Measurements from ENCODE around the gene ASPM. TPM values are rescaled to one million over a fixed set of nuclear protein-coding genes. Genes with fewer than 3 reads are reported as not detected.

ASPM gene, protein sequence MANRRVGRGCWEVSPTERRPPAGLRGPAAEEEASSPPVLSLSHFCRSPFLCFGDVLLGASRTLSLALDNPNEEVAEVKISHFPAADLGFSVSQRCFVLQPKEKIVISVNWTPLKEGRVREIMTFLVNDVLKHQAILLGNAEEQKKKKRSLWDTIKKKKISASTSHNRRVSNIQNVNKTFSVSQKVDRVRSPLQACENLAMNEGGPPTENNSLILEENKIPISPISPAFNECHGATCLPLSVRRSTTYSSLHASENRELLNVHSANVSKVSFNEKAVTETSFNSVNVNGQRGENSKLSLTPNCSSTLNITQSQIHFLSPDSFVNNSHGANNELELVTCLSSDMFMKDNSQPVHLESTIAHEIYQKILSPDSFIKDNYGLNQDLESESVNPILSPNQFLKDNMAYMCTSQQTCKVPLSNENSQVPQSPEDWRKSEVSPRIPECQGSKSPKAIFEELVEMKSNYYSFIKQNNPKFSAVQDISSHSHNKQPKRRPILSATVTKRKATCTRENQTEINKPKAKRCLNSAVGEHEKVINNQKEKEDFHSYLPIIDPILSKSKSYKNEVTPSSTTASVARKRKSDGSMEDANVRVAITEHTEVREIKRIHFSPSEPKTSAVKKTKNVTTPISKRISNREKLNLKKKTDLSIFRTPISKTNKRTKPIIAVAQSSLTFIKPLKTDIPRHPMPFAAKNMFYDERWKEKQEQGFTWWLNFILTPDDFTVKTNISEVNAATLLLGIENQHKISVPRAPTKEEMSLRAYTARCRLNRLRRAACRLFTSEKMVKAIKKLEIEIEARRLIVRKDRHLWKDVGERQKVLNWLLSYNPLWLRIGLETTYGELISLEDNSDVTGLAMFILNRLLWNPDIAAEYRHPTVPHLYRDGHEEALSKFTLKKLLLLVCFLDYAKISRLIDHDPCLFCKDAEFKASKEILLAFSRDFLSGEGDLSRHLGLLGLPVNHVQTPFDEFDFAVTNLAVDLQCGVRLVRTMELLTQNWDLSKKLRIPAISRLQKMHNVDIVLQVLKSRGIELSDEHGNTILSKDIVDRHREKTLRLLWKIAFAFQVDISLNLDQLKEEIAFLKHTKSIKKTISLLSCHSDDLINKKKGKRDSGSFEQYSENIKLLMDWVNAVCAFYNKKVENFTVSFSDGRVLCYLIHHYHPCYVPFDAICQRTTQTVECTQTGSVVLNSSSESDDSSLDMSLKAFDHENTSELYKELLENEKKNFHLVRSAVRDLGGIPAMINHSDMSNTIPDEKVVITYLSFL (N-terminal part only)
- 1 to 10 TPM in 1 of 2 donors, under 1 TPM in 1; 0.81 to 2.1 TPM for total RNA-seq

GRCh38 chr1:197146101-197147095 is at the start of gene ASPM:
Gene ASPM, minus strand, starts transcription at chr1:197146669. Its CDS starts 232 bp downstream, at chr1:197146437.
- no peaks in the 10 kb centered on the region for H3K36me3 ChIP-seq
- DNase-seq (ENCODE audit: low spot score) (peak; percentile 89), ATAC-seq (ENCODE audit: insufficient number of reproducible peaks, low FRiP score, low read depth) (peak; percentile 98)
- H3K27ac ChIP-seq, result no peak within 1 kb of the TSS
- H3K4me3 ChIP-seq, result peak within 1 kb of the TSS; percentile 76
- peaks cover 0 to 7% of the 10 kb centered on the region in 2 donors for H3K4me1 ChIP-seq (ENCODE audit: control insufficient read depth in 1 of 2, low read depth in 2 of 2)
- no peaks in the 10 kb centered on the region for H3K27me3 ChIP-seq (replicated peaks; ENCODE audit: insufficient read depth)
- no peaks in the 10 kb centered on the region for H3K9me3 ChIP-seq
- TF ChIP-seq, protein P1, sequence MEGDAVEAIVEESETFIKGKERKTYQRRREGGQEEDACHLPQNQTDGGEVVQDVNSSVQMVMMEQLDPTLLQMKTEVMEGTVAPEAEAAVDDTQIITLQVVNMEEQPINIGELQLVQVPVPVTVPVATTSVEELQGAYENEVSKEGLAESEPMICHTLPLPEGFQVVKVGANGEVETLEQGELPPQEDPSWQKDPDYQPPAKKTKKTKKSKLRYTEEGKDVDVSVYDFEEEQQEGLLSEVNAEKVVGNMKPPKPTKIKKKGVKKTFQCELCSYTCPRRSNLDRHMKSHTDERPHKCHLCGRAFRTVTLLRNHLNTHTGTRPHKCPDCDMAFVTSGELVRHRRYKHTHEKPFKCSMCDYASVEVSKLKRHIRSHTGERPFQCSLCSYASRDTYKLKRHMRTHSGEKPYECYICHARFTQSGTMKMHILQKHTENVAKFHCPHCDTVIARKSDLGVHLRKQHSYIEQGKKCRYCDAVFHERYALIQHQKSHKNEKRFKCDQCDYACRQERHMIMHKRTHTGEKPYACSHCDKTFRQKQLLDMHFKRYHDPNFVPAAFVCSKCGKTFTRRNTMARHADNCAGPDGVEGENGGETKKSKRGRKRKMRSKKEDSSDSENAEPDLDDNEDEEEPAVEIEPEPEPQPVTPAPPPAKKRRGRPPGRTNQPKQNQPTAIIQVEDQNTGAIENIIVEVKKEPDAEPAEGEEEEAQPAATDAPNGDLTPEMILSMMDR (IDR thresholded peaks at IDR 0.05), result no peak

GRCh38 chr1:197195100-197195499 is 48.6 kb upstream of the ASPM start:
- ATAC-seq (ENCODE audit: insufficient number of reproducible peaks, low FRiP score, low read depth) (no peak), DNase-seq (ENCODE audit: low spot score) (no peak)
- no peaks in the 10 kb centered on the region for H3K27me3 ChIP-seq (replicated peaks; ENCODE audit: insufficient read depth)
- TF ChIP-seq, protein P1 (IDR thresholded peaks at IDR 0.05), result no peak
- H3K36me3 ChIP-seq, result no peaks in the 10 kb centered on the region
- no peak overlapping the region for H3K27ac ChIP-seq
- no peak overlapping the region for H3K4me3 ChIP-seq
- no peaks in the 10 kb centered on the region for H3K9me3 ChIP-seq
- H3K4me1 ChIP-seq (ENCODE audit: control insufficient read depth in 1 of 2, low read depth in 2 of 2), result peaks cover 41 to 45% of the 10 kb centered on the region in 2 donors

GRCh38 chr1:197184190-197184589 is 37.7 kb upstream of the ASPM start:
- H3K27ac ChIP-seq, result no peak overlapping the region
- no peaks in the 10 kb centered on the region for H3K4me1 ChIP-seq (ENCODE audit: control insufficient read depth in 1 of 2, low read depth in 2 of 2)
- H3K9me3 ChIP-seq, result no peaks in the 10 kb centered on the region
- H3K27me3 ChIP-seq (replicated peaks; ENCODE audit: insufficient read depth), result no peaks in the 10 kb centered on the region
- ATAC-seq (ENCODE audit: insufficient number of reproducible peaks, low FRiP score, low read depth) (no peak), DNase-seq (ENCODE audit: low spot score) (no peak)
- H3K4me3 ChIP-seq, result no peak overlapping the region
- peaks cover 39% of the 10 kb centered on the region for H3K36me3 ChIP-seq
- TF ChIP-seq, protein P1 (IDR thresholded peaks at IDR 0.05), result no peak

GRCh38 chr1:197183195-197183748 is 36.8 kb upstream of the ASPM start:
- DNase-seq (ENCODE audit: low spot score), result no peak

More at GRCh38 chr1:197183195-197183748, 36.8 kb upstream of the ASPM start:
- Histone ChIP-seq H3K9me3 (no peaks in the 10 kb centered on the region), H3K36me3 (peaks cover 35% of the 10 kb centered on the region), H3K27me3 (replicated peaks; ENCODE audit: insufficient read depth) (no peaks in the 10 kb centered on the region), H3K4me1 (ENCODE audit: control insufficient read depth in 1 of 2, low read depth in 2 of 2) (no peaks in the 10 kb centered on the region), H3K4me3 (no peak overlapping the region), H3K27ac (no peak overlapping the region)
- no peak for ATAC-seq (ENCODE audit: insufficient number of reproducible peaks, low FRiP score, low read depth)
- TF ChIP-seq, protein P1 (IDR thresholded peaks at IDR 0.05), result no peak

Data from thoracic aorta (tissue), 2 donors.